ENCODE measurements around the gene CDC42BPA.

The CDC42BPA gene

GRCh38 chr1:226990133-226990716, 328.1 kb downstream of the CDC42BPA start:
- peak; percentile 31 for DNase-seq (ENCODE audit: low read depth)

- DNase-seq (ENCODE audit: low read depth): no peak
Measured at GRCh38 chr1:226989085-226989920, 329.0 kb downstream of the CDC42BPA start.

GRCh38 chr1:226988334-226988666, 330.0 kb downstream of the CDC42BPA start:
- DNase-seq (ENCODE audit: low read depth): no peak

- DNase-seq (ENCODE audit: low read depth): no peak
Measured at GRCh38 chr1:226987623-226988333, 330.5 kb downstream of the CDC42BPA start.

- DNase-seq (ENCODE audit: low read depth): no peak
Measured at GRCh38 chr1:226987179-226987536, 331.1 kb downstream of the CDC42BPA start.

- no peak for DNase-seq (ENCODE audit: low read depth)
Measured at GRCh38 chr1:226986496-226987178, 331.7 kb downstream of the CDC42BPA start.

- no peak for DNase-seq (ENCODE audit: low read depth)
Measured at GRCh38 chr1:226985839-226986463, 332.3 kb downstream of the CDC42BPA start.

- DNase-seq (ENCODE audit: low read depth): no peak
Measured at GRCh38 chr1:226985239-226985838, 333.0 kb downstream of the CDC42BPA start.

GRCh38 chr1:226984521-226985238, 333.6 kb downstream of the CDC42BPA start:
- no peak for DNase-seq (ENCODE audit: low read depth)

GRCh38 chr1:226983992-226984364, 334.3 kb downstream of the CDC42BPA start:
- no peak for DNase-seq (ENCODE audit: low read depth)

GRCh38 chr1:226983247-226983991, 334.9 kb downstream of the CDC42BPA start:
- DNase-seq (ENCODE audit: low read depth): no peak

GRCh38 chr1:226982451-226983177, 335.7 kb downstream of the CDC42BPA start:
- DNase-seq (ENCODE audit: low read depth): no peak

- DNase-seq (ENCODE audit: low read depth): no peak
Measured at GRCh38 chr1:226981838-226982237, 336.5 kb downstream of the CDC42BPA start.

GRCh38 chr1:226981386-226981817, 336.9 kb downstream of the CDC42BPA start:
- no peak for DNase-seq (ENCODE audit: low read depth)

GRCh38 chr1:226980565-226981385, 337.5 kb downstream of the CDC42BPA start:
- no peak for DNase-seq (ENCODE audit: low read depth)

- DNase-seq (ENCODE audit: low read depth): no peak
Measured at GRCh38 chr1:226980122-226980560, 338.2 kb downstream of the CDC42BPA start.

GRCh38 chr1:226979517-226980121, 338.7 kb downstream of the CDC42BPA start:
- no peak for DNase-seq (ENCODE audit: low read depth)

GRCh38 chr1:226979115-226979516, 339.2 kb downstream of the CDC42BPA start:
- DNase-seq (ENCODE audit: low read depth): no peak
